Glomerular endothelial cell (primary cell): ENCODE results near the gene SLC30A1. TPM values are rescaled to one million over a fixed set of nuclear protein-coding genes. Genes with fewer than 3 reads are reported as not detected.
"Not testable (repeated sequence)": the region's sequence is repeated elsewhere in the genome, so short reads cannot be mapped to it uniquely, and the experiment has no call there.

ENCODE experiments used
- DNase-seq: peaks from one replicate; pipeline ENCODE4 v3.0.0-alpha.2; 2011; ENCODE audit warnings: low read depth, low spot score; ENCODE audit errors: extremely low read depth
- total RNA-seq: library from RNA; depleted of rRNA; stranded (reverse); fragments of >200 nt; gene quantifications from 2 replicates; pipeline ENCODE4 v1.2.3, GENCODE V29; 2015

SLC30A1 gene, protein sequence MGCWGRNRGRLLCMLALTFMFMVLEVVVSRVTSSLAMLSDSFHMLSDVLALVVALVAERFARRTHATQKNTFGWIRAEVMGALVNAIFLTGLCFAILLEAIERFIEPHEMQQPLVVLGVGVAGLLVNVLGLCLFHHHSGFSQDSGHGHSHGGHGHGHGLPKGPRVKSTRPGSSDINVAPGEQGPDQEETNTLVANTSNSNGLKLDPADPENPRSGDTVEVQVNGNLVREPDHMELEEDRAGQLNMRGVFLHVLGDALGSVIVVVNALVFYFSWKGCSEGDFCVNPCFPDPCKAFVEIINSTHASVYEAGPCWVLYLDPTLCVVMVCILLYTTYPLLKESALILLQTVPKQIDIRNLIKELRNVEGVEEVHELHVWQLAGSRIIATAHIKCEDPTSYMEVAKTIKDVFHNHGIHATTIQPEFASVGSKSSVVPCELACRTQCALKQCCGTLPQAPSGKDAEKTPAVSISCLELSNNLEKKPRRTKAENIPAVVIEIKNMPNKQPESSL
- total RNA-seq: 15.9 and 17.3 TPM in 2 replicates

DNA sequence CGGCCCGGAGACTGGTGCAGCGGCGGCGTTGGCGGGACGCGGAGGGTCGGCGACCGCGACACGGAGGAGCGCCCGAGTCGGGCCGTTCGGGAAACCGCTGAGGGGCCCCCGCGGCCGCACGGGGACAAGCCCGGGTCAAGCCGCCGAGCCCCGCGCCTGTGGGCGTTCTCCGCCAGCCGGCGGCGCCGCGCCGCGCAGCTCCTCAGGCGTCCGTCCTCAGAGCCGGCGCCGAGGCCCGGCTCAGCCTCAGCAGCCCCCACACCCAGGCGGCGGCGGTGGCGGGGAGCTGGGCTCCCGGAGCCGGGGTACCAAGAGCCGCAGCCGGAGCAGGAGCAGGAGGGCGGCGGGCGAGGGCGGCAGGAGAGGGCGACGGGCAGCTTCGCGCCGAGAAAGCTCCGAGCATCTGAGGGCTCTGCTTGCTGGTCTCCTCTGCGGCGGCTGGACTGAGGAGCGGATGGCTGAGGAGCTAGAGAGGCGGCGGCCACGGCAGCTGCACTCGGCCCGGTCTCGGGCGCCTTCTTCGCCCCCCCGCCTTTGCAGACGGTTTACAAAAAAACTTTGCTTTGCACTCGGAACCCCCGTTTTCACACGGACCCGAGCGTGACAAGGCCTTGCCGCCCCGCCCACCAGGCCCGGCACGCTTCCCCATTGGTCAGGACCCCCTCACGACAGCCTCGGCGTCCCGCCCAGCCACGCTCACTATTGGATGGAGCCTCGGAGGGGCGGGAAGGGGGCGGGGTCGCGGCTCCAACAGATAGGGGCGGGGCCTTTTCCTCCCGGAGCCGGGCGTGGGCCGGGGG, at the start of gene SLC30A1:
SLC30A1 (minus strand) TSS at position 522 of the 800 bp plus-strand sequence. CDS start 549 bp downstream, outside the sequence.
- DNase-seq: peak; percentile 51

GRCh38 chr1:211628417-211628816, 49.5 kb upstream of the SLC30A1 start:
- DNase-seq: no peak

DNA sequence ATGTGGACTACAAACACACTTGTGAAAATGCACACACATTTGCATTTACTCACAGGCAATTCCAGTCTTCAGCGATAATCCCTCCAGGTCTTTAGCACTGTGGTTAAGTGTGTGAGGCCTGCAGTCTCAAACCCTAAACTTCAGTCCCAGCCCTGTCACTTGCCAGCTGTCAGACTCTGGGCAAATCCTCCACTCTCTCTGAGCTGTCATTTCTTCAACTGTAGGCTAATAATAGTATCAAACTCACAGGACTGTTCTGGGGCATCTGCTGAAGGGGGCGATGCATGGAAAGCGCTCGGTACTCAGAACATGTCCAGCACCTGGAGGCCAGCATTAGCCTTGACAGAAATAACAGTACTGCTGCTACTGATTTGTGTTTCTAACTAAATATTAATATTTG, 48.3 kb upstream of the SLC30A1 start:
- no peak for DNase-seq

DNA sequence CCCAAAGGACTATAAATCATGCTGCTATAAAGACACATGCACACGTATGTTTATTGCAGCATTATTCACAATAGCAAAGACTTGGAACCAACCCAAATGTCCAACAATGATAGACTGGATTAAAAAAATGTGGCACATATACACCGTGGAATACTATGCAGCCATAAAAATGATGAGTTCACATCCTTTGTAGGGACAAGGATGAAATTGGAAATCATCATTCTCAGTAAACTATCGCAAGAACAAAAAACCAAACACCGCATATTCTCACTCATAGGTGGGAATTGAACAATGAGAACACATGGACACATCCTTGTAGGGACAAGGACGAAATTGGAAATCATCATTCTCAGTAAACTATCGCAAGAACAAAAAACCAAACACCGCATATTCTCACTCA, 46.9 kb upstream of the SLC30A1 start:
- not testable (repeated sequence) for DNase-seq

DNA sequence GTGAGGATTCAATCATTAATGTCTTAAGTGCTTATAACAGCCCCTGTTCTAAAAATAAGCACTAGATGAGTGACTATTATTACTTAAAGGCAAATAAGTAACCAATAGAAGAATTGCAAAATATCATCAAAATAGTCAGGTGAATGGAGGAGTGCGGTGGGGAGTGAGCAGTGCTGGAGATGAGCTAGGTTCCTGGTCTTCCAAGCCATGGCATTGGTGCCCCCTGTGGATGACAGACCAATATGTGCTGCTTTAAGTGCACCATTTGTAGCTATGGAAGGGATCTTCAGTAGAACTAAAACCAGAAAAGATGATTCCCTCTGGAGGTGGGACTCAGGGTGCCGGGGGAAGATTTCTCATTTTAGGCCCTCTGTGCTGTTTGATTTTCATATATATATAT, 46.1 kb upstream of the SLC30A1 start:
- DNase-seq: no peak

DNA sequence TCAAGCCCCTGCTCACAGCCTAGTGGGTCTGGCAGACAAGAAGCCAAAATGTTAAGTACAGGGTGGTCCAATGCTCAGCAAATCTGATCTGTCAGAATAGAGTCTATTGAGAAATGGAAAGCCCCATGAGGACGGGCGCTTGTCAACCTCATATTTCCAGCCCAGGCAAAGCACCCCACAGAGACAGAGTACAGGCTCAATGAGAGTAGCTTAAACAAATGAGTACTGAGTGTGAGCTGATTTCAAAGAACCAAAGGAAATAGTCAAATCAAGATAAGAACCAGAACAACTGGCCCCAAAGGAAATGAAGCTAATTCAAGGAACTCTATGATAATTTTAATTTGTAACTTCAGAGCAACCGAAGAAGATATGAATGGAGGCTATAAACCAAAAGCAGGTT, 44.6 kb upstream of the SLC30A1 start:
- DNase-seq: no peak

DNA sequence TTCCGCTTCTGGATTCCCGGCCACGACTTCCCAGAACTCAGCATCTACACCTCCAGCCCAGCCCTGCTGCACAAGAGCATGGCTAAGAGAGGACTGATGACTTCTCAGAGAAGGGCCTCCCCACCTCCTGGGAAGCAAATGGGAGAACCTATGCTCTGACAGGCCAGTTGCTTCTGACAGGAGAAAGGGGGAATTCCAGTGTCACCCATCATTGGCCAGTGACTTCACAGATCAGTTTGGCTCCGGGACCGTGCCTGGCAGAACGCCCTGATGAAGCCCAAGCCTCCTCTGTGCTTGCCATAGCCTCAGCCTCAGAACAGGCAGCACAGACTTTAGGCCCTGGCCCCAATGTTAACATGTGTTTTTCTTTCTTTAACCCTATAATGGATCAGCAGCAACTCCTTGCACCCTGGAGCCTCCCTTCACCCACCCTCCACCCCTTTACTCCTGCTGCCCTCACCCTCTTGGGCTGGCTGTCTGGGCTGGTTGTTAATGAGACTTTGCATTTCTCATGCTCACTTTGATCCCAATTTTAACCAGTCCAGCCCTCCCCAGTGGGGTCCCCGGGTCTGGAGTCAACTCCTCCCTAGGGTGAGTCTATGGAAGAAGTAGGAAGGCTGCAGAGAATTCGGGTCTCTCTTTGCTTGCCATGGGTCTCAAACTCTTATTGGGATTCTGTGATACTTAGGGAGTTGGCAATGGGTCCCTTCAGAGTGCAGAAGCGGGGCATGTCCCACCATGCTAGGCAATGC, 42.7 kb upstream of the SLC30A1 start:
- DNase-seq: no peak

- DNase-seq: no peak
These were observed 41.1 kb upstream of the SLC30A1 start for GRCh38 chr1:211620097-211620496.

- DNase-seq: no peak
These were observed 40.4 kb upstream of the SLC30A1 start for GRCh38 chr1:211619033-211619996.

- no peak for DNase-seq
These were observed 38.0 kb upstream of the SLC30A1 start for GRCh38 chr1:211616965-211617297.

DNA sequence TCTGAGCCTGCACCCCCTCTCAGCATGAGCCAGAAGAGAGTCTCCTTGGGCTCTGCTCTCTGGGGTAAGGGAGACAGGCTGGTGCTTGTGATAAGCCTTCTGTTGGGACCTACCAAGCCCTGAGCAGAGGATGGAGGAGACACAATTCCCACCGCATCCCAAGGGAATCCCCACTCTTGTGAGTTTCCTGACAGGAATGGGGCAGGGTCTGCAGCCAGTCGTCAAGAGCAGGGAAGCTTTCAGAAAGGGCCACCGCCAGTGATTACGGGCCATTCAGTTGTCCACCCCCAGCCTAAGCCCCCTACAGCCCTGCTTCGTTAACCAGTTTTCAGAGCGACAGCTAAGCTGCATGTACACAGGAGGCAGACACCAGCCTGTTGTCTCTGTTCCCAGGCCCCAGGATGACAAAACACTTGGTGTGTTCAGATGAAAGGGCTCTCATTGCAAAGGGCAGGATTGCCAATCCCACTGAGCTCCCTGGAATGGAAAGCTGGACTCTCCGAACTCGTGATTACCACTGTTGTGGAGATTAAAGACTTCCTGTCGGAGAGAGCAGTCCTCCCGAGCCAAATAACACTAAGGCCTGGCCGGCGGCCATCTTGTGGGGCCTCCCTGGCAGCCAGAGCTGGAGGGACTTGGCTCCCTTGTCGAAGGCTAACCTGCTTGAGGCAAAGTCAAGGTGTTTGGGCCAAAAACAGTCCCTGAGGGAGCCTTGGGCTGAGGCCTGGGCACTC, 37.4 kb upstream of the SLC30A1 start:
- no peak for DNase-seq

DNA sequence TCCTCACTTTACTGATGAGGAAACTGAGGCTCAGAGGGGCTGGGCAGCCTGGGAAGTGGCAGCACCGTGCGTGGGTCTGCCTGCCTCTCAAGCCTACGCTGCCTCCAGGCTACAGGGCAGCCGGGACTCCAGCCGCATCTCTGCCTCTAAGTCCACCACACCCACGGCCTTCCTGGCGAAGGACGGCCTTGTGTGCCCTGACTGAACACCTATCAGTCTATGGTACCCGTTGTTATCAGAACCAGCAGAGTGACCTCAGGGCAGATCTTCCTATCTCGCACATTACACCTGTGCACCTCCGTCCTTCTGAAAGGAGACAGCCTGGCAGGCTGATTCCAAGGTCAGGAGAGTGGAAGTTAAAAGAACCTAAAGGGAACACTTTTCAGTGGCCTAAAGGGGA, 35.7 kb upstream of the SLC30A1 start:
- DNase-seq: no peak

GRCh38 chr1:211613951-211614350, 35.0 kb upstream of the SLC30A1 start:
- no peak for DNase-seq

DNA sequence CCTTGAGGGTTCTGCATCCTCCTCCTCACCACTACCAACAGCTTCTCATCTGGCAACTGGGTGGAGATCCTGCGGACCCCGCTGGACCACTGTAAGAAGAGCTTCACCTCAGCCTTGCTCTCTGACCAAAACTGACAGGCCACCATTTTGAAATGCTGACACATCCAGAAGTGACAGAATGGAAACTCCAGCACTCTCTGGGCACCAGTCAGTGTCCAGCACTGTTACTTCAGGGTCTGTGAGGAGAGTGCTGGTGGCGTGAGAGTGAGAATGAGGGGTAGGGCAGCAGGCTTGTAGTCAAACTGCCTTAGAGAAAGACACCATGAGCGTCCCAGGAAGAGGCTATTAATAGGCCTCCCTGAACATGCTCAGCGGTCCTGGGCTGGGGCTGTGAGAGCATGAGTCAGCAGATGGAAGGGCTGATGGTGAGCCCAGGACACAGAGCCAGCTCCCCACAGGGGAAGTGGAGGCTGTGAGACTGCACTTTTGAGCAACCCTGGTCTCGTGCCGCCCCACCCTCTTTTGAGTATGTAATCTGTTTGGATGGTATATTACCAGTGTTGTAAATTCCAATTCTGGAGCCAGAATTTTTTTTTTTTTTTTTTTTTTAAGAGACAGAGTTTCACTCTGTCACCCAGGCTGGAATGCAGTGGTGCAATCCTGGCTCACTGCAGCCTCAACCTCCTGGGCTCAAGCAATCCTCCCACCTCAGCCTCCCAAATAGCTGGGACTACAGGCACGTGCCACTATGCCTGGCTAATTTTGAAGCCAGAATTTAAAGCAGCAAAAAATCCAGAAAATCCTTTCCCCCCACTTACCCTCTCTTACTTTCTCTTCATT, 34.4 kb upstream of the SLC30A1 start:
- DNase-seq: no peak

DNA sequence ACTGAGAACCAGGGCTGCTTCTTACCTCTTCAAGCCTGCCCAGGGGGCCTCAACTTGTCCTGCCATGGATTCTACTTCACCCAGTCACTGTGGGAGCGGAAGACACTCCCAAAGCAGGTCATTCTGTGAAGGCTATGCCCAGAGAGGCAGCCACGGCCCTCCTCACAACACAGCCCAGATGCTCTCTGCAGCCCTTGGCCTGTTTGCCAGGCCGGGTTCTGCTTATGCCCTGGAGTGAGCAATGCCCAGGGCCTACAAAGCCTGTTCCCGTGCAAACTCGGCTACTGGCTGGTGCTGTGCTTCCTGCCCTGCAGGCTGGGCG, 33.8 kb upstream of the SLC30A1 start:
- no peak for DNase-seq

- DNase-seq: no peak
These were observed 32.9 kb upstream of the SLC30A1 start for GRCh38 chr1:211611818-211612217.

GRCh38 chr1:211610779-211611556, 32.0 kb upstream of the SLC30A1 start:
- DNase-seq: no peak
